HG02884 (cell line): ENCODE data around the gene TRHDE.

Experiments used
- ATAC-seq: cut with Tn5 transposase; IDR thresholded peaks from one replicate; pipeline ENCODE4 v1.9.1; 2021; ENCODE audit warnings: mild to moderate bottlenecking, moderate library complexity; ENCODE audit not compliant: unreplicated experiment

The TRHDE gene, protein sequence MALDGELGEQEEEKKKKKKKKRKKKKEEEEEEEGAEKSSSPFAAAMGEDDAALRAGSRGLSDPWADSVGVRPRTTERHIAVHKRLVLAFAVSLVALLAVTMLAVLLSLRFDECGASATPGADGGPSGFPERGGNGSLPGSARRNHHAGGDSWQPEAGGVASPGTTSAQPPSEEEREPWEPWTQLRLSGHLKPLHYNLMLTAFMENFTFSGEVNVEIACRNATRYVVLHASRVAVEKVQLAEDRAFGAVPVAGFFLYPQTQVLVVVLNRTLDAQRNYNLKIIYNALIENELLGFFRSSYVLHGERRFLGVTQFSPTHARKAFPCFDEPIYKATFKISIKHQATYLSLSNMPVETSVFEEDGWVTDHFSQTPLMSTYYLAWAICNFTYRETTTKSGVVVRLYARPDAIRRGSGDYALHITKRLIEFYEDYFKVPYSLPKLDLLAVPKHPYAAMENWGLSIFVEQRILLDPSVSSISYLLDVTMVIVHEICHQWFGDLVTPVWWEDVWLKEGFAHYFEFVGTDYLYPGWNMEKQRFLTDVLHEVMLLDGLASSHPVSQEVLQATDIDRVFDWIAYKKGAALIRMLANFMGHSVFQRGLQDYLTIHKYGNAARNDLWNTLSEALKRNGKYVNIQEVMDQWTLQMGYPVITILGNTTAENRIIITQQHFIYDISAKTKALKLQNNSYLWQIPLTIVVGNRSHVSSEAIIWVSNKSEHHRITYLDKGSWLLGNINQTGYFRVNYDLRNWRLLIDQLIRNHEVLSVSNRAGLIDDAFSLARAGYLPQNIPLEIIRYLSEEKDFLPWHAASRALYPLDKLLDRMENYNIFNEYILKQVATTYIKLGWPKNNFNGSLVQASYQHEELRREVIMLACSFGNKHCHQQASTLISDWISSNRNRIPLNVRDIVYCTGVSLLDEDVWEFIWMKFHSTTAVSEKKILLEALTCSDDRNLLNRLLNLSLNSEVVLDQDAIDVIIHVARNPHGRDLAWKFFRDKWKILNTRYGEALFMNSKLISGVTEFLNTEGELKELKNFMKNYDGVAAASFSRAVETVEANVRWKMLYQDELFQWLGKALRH

GRCh38 chr12:72272091-72272661 lies at the start of gene TRHDE:
TRHDE (plus strand) TSS chr12:72272370; CDS start chr12:72272644, 274 bp downstream.
- no peak for ATAC-seq

GRCh38 chr12:72226510-72226909 lies 45.7 kb upstream of the TRHDE start:
- ATAC-seq: no peak

- no peak for ATAC-seq
Observed at GRCh38 chr12:72228424-72228823, 43.7 kb upstream of the TRHDE start.

- ATAC-seq: no peak
Observed at GRCh38 chr12:72230589-72230988, 41.6 kb upstream of the TRHDE start.

DNA sequence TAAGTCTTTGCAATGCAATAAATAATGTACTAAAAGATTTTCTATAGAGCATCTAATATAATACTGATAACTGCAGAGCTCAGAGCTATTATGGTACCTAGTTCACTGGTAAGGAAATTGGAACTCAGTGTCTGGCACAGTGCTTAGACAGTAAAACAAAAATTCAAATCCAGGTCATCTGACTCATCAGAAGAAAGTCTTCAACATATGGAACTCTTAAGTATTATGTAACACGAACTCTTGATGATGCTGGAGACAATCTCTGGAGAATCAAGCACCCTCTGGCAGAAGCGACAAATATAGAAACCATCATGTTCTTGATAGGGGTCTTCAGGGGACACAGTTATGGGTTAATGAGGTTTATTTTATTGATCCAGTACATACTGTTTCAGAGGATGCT lies 37.3 kb upstream of the TRHDE start:
- ATAC-seq: no peak

GRCh38 chr12:72236071-72236705 lies 36.0 kb upstream of the TRHDE start:
- ATAC-seq: no peak

DNA sequence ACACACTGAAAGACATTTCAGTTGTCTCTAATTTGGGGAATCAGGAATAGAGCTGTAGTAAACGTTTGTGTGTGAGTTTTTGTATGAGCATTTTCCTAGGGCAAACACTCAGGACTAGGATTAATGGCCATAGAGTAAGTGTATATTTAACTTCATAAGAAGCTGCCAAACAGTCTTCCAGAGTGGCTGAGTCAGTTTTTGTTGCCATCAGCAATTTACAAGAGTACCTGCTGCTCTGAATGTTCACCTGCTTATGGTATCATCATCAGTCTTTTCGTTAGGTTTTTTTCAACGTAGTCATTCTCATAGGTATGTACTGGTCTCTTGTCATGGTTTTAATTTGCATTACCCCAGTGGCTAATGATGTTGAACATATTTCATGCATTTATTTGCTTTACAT lies 30.6 kb upstream of the TRHDE start:
- no peak for ATAC-seq

- ATAC-seq: no peak
Observed at GRCh38 chr12:72242946-72243345, 29.2 kb upstream of the TRHDE start.

GRCh38 chr12:72246370-72246769 lies 25.8 kb upstream of the TRHDE start:
- ATAC-seq: no peak

- no peak for ATAC-seq
Observed at GRCh38 chr12:72250346-72250745, 21.8 kb upstream of the TRHDE start.

DNA sequence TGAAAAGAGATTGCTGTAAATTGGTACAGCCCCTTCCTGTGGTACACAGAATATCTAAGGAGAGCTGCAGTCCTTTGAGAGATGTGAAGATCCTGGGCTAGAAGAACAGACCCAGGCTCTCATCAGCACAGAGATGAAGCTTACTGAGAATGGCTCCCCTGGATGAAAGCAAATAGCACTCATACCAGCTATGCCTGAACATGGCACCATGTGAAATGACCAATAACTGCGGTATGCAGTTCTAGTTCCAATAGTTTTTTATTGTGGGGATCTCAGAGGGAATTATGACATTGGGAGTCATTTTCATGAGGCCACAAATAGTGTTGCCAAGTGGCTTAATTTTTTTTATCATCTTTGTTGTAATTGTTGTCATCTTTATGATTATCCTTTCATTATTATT lies 15.4 kb upstream of the TRHDE start:
- no peak for ATAC-seq

DNA sequence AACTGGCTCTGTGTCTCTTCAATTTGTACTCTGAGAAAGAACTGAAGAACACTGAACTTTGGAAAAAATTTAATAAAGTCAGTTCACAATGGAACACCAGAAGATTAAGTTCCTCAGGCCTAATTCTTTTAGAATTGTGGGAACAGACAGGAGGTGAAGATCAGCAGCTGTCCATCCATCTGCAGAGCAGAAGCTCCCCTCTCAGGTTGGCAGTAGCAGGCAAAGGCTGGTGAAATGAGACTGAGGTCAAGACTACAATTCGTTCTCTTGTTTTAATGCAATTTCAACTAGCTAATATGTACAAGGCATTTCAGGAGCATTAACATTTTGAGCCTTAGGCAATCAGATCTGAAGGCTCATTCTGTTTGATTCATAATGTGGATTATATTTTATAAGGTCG lies 10.3 kb upstream of the TRHDE start:
- ATAC-seq: no peak

- ATAC-seq: no peak
Observed at GRCh38 chr12:72264548-72265175, 7.5 kb upstream of the TRHDE start.

- no peak for ATAC-seq
Observed at GRCh38 chr12:72267974-72268373, 4.2 kb upstream of the TRHDE start.

DNA sequence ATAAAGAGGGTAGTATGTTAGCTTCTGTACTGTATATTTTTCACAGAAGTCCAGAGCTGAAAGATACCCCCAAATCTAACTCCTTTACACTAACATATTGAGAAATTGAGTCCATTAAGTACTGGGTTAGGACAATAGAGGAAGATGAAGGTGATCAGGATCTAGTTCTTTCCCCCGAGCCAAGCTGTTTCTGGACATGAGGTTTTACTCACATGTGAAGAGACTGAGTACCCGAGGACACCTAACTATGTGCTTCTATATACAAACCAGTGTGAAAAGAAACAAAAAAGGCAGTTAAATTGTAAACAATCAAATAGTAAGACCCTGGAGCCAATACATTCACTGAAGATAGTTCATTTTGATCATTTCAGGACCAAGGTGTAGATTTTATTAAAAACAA lies 3.8 kb upstream of the TRHDE start:
- no peak for ATAC-seq

GRCh38 chr12:72269491-72269890 lies 2.7 kb upstream of the TRHDE start:
- ATAC-seq: no peak

GRCh38 chr12:72270246-72270645 lies 1.9 kb upstream of the TRHDE start:
- ATAC-seq: no peak

GRCh38 chr12:72270961-72271360 lies 1.2 kb upstream of the TRHDE start:
- no peak for ATAC-seq

- ATAC-seq: no peak
Observed at GRCh38 chr12:72271451-72272090, 599 bp upstream of the TRHDE start.
